GM12873 (cell line): ENCODE measurements around the gene TMEM107.

ENCODE experiments used
- TF ChIP-seq, protein P1 (sequence below): IDR thresholded peaks from 2 replicates; pipeline ENCODE4 v1.5.1; 2012; ENCODE audit warnings: low read depth, mild to moderate bottlenecking, moderate library complexity, low read length, control low read depth; ENCODE audit not compliant: insufficient read depth; ENCODE audit errors: missing control alignments

The TMEM107 gene

DNA sequence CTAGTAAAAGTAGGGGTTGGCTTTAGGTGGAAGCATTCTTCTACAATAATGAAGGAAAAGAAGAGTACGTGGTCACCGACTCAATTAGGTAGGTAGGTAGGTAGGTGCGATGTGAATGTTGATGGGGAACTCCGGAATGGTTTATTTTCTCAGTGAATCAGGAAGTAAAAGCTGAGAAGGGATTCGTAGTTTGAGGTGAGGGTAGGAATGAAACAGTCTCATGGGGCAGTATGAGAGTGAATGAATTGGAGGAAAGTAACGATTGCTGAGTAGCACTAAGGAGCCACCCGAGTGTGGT is 37.9 kb downstream of the TMEM107 start:
- TF ChIP-seq, protein P1, sequence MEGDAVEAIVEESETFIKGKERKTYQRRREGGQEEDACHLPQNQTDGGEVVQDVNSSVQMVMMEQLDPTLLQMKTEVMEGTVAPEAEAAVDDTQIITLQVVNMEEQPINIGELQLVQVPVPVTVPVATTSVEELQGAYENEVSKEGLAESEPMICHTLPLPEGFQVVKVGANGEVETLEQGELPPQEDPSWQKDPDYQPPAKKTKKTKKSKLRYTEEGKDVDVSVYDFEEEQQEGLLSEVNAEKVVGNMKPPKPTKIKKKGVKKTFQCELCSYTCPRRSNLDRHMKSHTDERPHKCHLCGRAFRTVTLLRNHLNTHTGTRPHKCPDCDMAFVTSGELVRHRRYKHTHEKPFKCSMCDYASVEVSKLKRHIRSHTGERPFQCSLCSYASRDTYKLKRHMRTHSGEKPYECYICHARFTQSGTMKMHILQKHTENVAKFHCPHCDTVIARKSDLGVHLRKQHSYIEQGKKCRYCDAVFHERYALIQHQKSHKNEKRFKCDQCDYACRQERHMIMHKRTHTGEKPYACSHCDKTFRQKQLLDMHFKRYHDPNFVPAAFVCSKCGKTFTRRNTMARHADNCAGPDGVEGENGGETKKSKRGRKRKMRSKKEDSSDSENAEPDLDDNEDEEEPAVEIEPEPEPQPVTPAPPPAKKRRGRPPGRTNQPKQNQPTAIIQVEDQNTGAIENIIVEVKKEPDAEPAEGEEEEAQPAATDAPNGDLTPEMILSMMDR = no peak

DNA sequence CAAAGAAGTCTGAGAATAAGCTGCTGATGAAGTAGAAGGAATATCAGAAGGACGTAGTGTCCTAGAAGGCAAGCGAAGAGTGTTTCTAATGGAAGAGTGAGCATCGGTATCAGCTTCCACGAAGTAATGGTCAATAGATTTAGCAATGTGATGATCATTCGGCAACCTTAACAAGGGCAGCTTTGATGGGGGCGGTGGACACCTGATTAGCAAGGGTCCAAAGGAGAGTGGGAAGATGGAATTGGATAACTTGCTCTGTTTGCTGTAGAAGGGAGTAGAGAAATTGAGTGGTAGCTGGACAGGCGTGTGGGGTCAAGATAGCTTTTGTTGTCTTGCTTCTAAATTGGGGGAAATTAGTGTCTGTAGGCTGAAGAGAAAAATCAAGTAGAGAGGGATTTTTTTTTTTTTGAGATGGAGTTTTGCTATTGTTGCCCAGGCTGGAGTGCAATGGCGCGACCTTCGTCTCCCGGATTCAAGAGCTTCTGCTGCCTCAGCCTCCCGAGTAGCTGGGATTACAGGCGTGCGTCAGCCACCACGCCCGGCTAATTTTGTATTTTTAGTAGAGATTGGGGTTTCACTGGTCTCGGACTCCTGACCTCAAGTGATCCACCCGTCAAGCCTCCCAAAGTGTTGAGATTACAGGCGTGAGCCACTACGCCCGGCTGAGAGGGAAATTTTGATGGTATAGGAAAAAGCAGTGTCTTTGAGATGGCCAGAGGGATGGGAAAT is 38.4 kb downstream of the TMEM107 start:
- TF ChIP-seq, protein P1 = no peak

DNA sequence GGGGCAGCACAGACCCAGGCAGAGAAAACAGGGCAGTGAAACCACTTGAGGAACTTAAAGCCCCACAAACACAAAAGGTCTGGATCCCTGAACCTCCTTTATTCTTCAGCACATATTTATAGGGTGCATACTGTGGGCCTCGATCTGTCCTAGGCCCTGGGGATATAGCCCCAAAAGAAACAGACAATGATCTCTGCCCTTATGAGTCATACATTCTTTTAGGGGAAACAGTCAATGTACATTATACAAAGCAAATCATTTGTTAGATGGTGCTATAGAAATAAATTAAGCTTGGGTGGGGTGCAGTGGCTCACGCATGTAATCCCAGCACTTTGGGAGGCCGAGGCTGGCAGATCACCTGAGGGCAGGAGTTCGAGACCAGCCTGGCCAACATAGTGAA is 42.2 kb downstream of the TMEM107 start:
- TF ChIP-seq, protein P1 = no peak

DNA sequence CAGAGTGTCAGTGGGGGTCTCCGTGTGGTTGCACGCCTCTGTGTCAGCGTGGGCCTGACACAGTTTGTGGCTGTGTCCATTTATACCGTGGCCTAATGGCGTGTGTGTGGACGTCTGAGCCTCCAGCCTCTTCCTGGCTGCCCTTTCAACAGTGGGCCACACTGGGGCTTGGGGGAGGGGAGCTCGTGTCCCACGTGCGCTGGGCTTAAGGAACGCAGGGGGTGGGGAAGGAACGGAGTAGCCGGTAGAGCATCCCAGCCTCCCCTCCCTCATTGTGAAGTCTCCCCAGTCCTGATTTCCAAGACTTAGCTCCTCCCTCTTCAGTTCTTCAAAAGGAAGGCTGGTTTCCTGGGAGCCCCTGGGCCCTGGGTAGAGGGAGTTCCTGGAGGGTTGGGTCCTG is 42.8 kb downstream of the TMEM107 start:
- TF ChIP-seq, protein P1 = no peak

DNA sequence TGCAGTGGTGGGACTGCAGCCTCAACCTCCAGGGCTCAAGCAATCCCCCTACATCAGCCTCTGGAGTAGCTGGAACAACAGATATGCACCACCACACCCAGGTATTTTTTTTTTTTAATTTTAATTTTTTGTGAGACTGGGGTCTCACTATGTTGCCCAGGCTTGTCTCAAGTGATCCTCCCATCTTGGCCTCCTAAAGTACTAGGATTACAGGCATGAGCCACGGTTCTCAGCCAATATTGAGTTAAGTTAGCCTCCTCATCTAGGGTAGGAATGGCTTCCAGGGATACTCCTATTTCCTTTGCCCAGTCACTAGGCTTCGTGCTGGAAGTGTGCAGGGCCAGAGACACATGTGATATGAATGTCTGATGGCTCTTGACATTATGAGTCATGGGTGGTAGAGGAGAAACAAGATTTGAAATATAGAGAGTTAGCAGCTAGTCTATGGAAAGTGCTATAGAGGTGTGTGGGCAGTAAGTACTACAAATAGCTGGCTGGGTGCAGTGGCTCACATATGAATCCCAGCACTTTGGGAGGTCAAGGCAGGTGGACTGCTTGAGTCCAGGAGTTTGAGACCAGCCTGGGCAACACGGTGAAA is 44.2 kb downstream of the TMEM107 start:
- TF ChIP-seq, protein P1 = no peak

DNA sequence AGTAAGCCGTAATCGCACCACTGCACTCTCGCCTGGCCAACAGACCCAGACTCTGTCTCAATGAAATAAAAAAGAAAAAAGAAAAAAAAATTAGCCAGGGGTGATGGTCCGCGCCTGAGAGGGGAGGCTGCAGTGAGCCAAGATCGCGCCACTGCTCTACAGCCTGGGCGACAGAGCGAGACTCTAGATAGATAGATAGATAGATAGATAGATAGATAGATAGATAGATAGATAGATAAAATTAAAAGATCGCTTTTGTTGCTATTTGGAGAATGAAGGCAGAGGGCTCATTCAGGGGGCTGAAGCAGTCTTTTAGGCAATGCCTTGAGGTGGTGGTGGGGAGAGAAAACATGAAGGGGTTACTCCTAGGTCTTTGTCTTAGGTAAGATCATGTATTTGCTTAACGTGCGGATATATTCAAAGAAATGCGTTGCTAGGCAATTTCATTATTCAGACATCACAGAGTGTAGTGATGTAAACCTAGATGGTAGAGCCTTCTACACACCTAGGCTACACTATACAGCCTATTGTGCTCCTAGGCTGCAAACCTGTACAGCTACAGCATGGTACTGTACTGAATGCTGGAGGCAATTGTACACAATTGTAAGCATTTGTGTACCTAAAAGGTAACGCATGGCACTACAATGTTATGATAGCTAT is 47.9 kb downstream of the TMEM107 start:
- TF ChIP-seq, protein P1 = no peak

DNA sequence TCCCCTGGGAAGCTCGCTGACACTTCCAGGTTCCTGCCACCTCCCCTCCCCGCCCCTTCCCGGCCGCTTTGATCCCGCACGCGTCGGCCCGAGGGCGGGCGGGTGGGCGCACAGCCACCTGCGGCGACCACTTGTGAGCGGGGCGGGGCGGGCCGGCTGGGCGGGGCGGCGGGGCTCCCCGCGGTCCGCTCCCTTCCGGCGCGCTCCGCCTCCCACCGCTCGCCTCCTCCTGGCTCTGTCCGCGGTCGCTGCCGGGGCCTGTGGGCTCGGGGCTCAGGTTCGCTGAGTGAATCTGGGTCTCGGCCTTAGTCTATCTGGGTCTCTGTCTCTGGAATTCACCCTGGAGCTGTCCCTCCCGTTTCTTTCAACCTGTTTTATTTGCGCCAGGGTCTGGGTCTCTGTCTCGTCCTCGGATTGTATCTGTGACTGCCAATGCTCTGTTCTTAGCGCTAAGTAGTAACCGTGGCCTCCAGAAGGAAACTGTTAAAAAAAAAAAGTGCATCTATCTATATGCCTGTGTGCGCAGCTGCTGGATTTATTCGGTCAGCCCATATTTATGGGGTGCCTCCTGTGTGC is 49.6 kb downstream of the TMEM107 start:
- TF ChIP-seq, protein P1 = no peak
